ENCODE results near the gene IL21.
"Not testable (repeated sequence)": the region's sequence is repeated elsewhere in the genome, so short reads cannot be mapped to it uniquely, and the experiment has no call there.

Gene IL21

GRCh38 chr4:122577808-122578781 is 42.8 kb downstream of the IL21 start:
- DNase-seq (ENCODE audit: low read depth in 2 of 2), result peak; percentile 30 to 52

GRCh38 chr4:122577189-122577553 is 43.7 kb downstream of the IL21 start:
- no peak for DNase-seq (ENCODE audit: low read depth in 2 of 2)

- no peak for DNase-seq (ENCODE audit: low read depth in 2 of 2)
Measured at GRCh38 chr4:122576261-122577188, 44.3 kb downstream of the IL21 start.

- not testable (repeated sequence) for DNase-seq (ENCODE audit: low read depth in 2 of 2)
Measured at GRCh38 chr4:122574347-122574746, 46.5 kb downstream of the IL21 start.

GRCh38 chr4:122562449-122562848 is 58.4 kb downstream of the IL21 start:
- no peak for DNase-seq (ENCODE audit: low read depth in 2 of 2)
